Measurements from ENCODE around the gene CCDC175. TPM values are rescaled to one million over a fixed set of nuclear protein-coding genes. Genes with fewer than 3 reads are reported as not detected.

The CCDC175 gene
- total RNA-seq, 6 donors from 2014 or later, result 0.14 TPM; not detected in 5

GRCh38 chr14:59583755-59584154 lies 7.1 kb upstream of the CCDC175 start:
- DNase-seq (peak in 1 of 2 donors; percentile 36), ATAC-seq (ENCODE audit: low FRiP score in 2 of 2) (peak; percentile 53 to 61)
- no peak overlapping the region for H3K27ac ChIP-seq
- no peaks in the 10 kb centered on the region for H3K27me3 ChIP-seq
- 15 to 25% methylated on average over 2 of the region's 2 CpGs for WGBS, 2 donors
- H3K4me3 ChIP-seq, result no peak overlapping the region
- no peak for TF ChIP-seq EP300 (IDR thresholded peaks at IDR 0.05)
- TF ChIP-seq POLR2AphosphoS5 (IDR thresholded peaks at IDR 0.05), result no peak
- TF ChIP-seq CTCF (IDR thresholded peaks at IDR 0.05), result no peak
- TF ChIP-seq POLR2A (IDR thresholded peaks at IDR 0.05), result no peak
- peaks cover 0 to 6% (median 0%) of the 10 kb centered on the region in 4 donors for H3K4me1 ChIP-seq
- H3K36me3 ChIP-seq, result no peaks in the 10 kb centered on the region
- no peaks in the 10 kb centered on the region for H3K9me3 ChIP-seq

DNA sequence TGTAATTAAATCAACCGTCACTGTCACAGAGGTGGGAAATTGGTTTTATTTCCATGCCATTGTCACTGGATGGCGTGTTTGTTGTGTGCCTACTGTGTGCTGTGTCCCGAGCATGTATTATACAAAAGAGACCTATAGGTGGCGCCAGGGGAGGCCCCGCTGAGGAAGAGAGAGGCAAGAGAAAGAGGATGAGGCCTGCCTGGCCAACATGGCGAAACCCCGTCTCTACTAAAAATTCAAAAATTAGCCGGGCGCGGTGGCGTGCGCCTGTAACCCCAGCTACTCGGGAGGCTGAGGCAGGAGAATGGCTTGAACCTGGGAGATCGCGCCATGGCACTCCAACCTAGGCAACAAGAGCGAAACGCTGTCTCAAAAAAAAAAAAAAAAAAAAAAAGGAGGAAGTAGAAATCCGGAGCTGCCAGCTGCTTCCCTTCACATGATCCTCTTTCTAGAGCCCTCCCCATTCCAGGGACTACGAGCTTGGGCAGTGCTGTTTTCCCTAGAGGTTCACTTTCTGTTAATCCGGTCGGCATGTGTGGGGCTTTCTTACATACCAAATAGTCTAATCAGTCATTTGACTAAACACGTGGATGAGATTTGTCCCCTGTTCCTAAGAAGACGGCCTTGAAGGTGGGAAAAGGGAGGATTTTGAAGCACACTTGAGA lies 6.4 kb upstream of the CCDC175 start:
- TF ChIP-seq POLR2AphosphoS5 (IDR thresholded peaks at IDR 0.05) (no peak), EP300 (IDR thresholded peaks at IDR 0.05) (no peak), POLR2A (IDR thresholded peaks at IDR 0.05) (no peak), CTCF (IDR thresholded peaks at IDR 0.05) (no peak)
- H3K27ac ChIP-seq, result no peak overlapping the region
- no peaks in the 10 kb centered on the region for H3K9me3 ChIP-seq
- peak overlapping the region in 1 of 4 donors; percentile 21 for H3K4me3 ChIP-seq
- DNase-seq (peak in 1 of 2 donors; percentile 57), ATAC-seq (ENCODE audit: low FRiP score in 2 of 2) (peak in 1 of 2 donors; percentile 69)
- no peaks in the 10 kb centered on the region for H3K36me3 ChIP-seq
- H3K4me1 ChIP-seq, result peaks cover 0 to 6% (median 0%) of the 10 kb centered on the region in 4 donors
- no peaks in the 10 kb centered on the region for H3K27me3 ChIP-seq
- WGBS, 2 donors, result 67 to 74% methylated on average over 23 of the region's 23 CpGs

GRCh38 chr14:59582161-59582560 lies 5.5 kb upstream of the CCDC175 start:
- Histone ChIP-seq H3K27me3 (no peaks in the 10 kb centered on the region), H3K36me3 (no peaks in the 10 kb centered on the region), H3K4me1 (peaks cover 0 to 6% (median 0%) of the 10 kb centered on the region in 4 donors), H3K4me3 (no peak overlapping the region), H3K27ac (no peak overlapping the region), H3K9me3 (no peaks in the 10 kb centered on the region)
- ATAC-seq (ENCODE audit: low FRiP score in 2 of 2) (no peak), DNase-seq (no peak)
- TF ChIP-seq CTCF (IDR thresholded peaks at IDR 0.05), result no peak
- TF ChIP-seq EP300 (IDR thresholded peaks at IDR 0.05), result no peak
- no peak for TF ChIP-seq POLR2A (IDR thresholded peaks at IDR 0.05)
- TF ChIP-seq POLR2AphosphoS5 (IDR thresholded peaks at IDR 0.05), result no peak
- 88% methylated on average over 3 of the region's 3 CpGs for WGBS, 2 donors

GRCh38 chr14:59580911-59581310 lies 4.3 kb upstream of the CCDC175 start:
- WGBS, 2 donors, result 85 to 89% methylated on average over 2 of the region's 2 CpGs
- H3K27ac ChIP-seq, result no peak overlapping the region
- no peak for TF ChIP-seq CTCF (IDR thresholded peaks at IDR 0.05)
- TF ChIP-seq POLR2A (IDR thresholded peaks at IDR 0.05), result no peak
- TF ChIP-seq POLR2AphosphoS5 (IDR thresholded peaks at IDR 0.05), result no peak
- no peak for TF ChIP-seq EP300 (IDR thresholded peaks at IDR 0.05)
- H3K4me3 ChIP-seq, result no peak overlapping the region
- DNase-seq (no peak), ATAC-seq (ENCODE audit: low FRiP score in 2 of 2) (no peak)
- H3K9me3 ChIP-seq, result no peaks in the 10 kb centered on the region
- no peaks in the 10 kb centered on the region for H3K36me3 ChIP-seq
- H3K27me3 ChIP-seq, result no peaks in the 10 kb centered on the region
- H3K4me1 ChIP-seq, result peaks cover 6 to 12% (median 8%) of the 10 kb centered on the region in 4 donors

DNA sequence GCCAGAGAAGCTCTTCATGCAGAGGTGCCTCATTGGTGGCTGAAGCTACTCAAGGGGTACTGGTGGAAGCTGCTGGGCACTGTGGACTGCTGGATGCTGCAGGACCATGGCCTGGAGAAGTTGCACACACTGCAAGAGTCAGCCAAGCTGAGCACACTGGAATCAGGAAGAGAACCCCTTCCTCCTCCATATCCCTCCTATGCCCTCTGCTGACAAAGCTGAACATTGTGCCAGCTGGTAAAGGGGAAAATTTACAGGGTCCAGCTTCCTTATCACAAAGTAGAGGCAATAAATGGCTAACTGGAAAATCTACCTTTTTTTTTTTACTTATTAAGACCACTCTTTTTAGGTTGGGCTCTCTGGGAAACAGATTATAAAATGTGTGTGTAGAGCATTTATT lies 6.5 kb downstream of the CCDC175 start:
- no peak overlapping the region for H3K27ac ChIP-seq
- TF ChIP-seq EP300 (IDR thresholded peaks at IDR 0.05) (no peak), POLR2A (IDR thresholded peaks at IDR 0.05) (no peak), CTCF (IDR thresholded peaks at IDR 0.05) (no peak), POLR2AphosphoS5 (IDR thresholded peaks at IDR 0.05) (no peak)
- no peaks in the 10 kb centered on the region for H3K27me3 ChIP-seq
- H3K4me1 ChIP-seq, result no peaks in the 10 kb centered on the region
- no peaks in the 10 kb centered on the region for H3K36me3 ChIP-seq
- H3K9me3 ChIP-seq, result no peaks in the 10 kb centered on the region
- ATAC-seq (ENCODE audit: low FRiP score in 2 of 2) (no peak), DNase-seq (no peak)
- H3K4me3 ChIP-seq, result no peak overlapping the region

All from upper lobe of left lung (tissue), 6 donors.